ENCODE results near the gene FGFR2.
"Not testable (repeated sequence)": the region's sequence is repeated elsewhere in the genome, so short reads cannot be mapped to it uniquely, and the experiment has no call there.

The FGFR2 gene

GRCh38 chr10:121524157-121524817 lies 74.0 kb downstream of the FGFR2 start:
- no peak for DNase-seq (ENCODE audit: low read depth)

GRCh38 chr10:121522831-121523230 lies 75.4 kb downstream of the FGFR2 start:
- DNase-seq (ENCODE audit: low read depth), result no peak

GRCh38 chr10:121521794-121522556 lies 76.3 kb downstream of the FGFR2 start:
- DNase-seq (ENCODE audit: low read depth), result no peak

- DNase-seq (ENCODE audit: low read depth), result not testable (repeated sequence)
Observed at GRCh38 chr10:121520526-121520925, 77.7 kb downstream of the FGFR2 start.

- no peak for DNase-seq (ENCODE audit: low read depth)
Observed at GRCh38 chr10:121519901-121520493, 78.2 kb downstream of the FGFR2 start.

- DNase-seq (ENCODE audit: low read depth), result no peak
Observed at GRCh38 chr10:121519411-121519810, 78.8 kb downstream of the FGFR2 start.

GRCh38 chr10:121518333-121518732 lies 79.9 kb downstream of the FGFR2 start:
- no peak for DNase-seq (ENCODE audit: low read depth)

GRCh38 chr10:121516093-121516865 lies 82.0 kb downstream of the FGFR2 start:
- DNase-seq (ENCODE audit: low read depth), result no peak

GRCh38 chr10:121514141-121514865 lies 83.9 kb downstream of the FGFR2 start:
- no peak for DNase-seq (ENCODE audit: low read depth)

GRCh38 chr10:121511943-121512342 lies 86.3 kb downstream of the FGFR2 start:
- DNase-seq (ENCODE audit: low read depth), result no peak

- DNase-seq (ENCODE audit: low read depth), result no peak
Observed at GRCh38 chr10:121511460-121511859, 86.8 kb downstream of the FGFR2 start.

- no peak for DNase-seq (ENCODE audit: low read depth)
Observed at GRCh38 chr10:121510201-121510771, 88.0 kb downstream of the FGFR2 start.

GRCh38 chr10:121509796-121510195 lies 88.4 kb downstream of the FGFR2 start:
- DNase-seq (ENCODE audit: low read depth), result no peak

- no peak for DNase-seq (ENCODE audit: low read depth)
Observed at GRCh38 chr10:121509112-121509511, 89.1 kb downstream of the FGFR2 start.

GRCh38 chr10:121503587-121504051 lies 94.6 kb downstream of the FGFR2 start:
- no peak for DNase-seq (ENCODE audit: low read depth)

GRCh38 chr10:121501796-121502195 lies 96.4 kb downstream of the FGFR2 start:
- no peak for DNase-seq (ENCODE audit: low read depth)

GRCh38 chr10:121500701-121501332 lies 97.4 kb downstream of the FGFR2 start:
- DNase-seq (ENCODE audit: low read depth), result no peak

- DNase-seq (ENCODE audit: low read depth), result no peak
Observed at GRCh38 chr10:121497513-121498470, 100.5 kb downstream of the FGFR2 start.

GRCh38 chr10:121495719-121496118 lies 102.5 kb downstream of the FGFR2 start:
- DNase-seq (ENCODE audit: low read depth), result no peak

- DNase-seq (ENCODE audit: low read depth), result no peak
Observed at GRCh38 chr10:121494296-121494695, 103.9 kb downstream of the FGFR2 start.
